Stimulated activated CD8-positive, alpha-beta memory T cell treated with anti-CD3 and anti-CD28 coated beads, Interleukin-7, amount 100 ng/mL, for 1 hour (primary cell): Measurements from ENCODE around the gene CEP128.

Source experiments
- DNase-seq, 2 donors: peaks; one replicate each; pipeline ENCODE4 v3.0.0-alpha.2; 2020; ENCODE audit warnings: low read depth in 2 of 2

Gene CEP128

DNA sequence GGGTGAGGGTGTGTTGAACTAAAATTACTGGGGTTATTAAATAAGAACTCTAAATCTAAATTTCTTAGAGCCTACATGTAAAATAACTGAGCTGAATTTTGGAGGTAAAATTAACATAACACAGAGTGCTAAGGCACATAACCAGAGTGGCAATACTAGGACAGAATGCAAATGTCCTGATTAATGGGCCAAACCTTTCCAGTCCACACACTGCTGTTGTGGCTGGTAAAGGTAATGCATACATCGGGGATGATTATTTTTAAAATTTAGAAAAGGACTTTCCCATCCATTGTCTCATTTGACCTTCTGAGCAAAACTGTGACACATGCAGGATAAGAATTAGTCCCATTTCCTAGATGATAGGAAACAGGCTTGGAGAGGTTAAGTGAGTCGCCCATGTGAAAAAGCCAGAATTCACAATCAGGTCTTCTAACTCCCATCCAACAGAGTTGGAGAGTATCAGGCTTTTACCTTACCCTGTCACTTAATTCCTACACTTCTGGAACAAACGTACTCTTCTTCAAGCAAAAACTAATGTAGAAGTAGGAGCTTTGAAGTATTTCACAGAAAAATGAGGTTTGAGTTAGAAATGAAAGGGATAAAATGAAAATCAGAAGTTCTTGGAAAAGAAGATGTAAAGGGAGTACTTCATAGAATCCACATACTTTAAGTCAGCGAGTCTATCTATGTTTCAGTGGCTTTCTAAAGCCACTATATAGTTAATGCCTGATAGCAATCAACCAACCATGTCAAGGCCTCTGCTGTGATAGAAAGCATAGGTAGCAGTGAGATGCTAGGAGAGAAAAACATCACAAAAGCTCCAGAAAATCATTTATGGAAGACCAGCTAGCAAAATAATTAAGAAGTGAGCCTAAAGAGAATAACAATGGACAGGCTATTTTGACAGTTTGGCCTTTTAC lies 395.3 kb downstream of the CEP128 start:
- DNase-seq = no peak

DNA sequence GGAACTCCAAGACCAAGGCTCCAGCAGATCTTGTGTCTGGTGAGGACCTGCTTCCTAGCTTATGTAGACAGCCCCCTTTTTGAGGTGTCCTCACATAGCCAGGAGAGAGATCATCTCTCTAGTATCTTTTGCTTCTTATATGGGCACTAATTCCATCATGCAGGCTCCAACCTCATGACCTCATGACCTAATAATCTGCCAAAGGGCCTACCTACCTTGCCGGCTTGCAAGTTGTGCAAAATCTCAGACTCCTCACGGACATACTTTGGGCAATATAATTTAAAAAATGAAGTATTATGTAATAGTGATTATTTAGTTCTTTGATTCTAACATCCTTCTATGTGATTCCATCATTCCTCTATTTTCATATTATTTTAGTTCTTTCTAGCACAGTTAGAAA lies 397.2 kb downstream of the CEP128 start:
- DNase-seq = no peak

DNA sequence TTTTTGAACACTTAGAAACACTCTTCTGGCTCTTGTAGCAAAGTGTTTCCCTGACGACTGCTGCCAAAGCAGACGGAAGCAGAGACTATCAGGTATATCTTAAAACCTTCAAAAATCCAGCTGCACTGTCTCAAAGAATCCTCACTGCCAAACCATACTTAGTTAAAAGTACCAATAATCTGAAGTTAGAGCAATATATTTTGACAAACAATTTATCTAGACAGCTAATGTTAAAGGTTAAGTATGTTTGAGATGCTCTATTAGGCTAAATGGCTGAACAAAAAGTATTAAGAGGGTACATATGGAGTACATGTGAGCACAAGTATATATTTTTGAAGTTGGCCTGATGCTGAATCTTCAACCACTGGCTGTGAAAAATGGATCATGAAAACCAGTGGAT lies 398.3 kb downstream of the CEP128 start:
- no peak for DNase-seq

DNA sequence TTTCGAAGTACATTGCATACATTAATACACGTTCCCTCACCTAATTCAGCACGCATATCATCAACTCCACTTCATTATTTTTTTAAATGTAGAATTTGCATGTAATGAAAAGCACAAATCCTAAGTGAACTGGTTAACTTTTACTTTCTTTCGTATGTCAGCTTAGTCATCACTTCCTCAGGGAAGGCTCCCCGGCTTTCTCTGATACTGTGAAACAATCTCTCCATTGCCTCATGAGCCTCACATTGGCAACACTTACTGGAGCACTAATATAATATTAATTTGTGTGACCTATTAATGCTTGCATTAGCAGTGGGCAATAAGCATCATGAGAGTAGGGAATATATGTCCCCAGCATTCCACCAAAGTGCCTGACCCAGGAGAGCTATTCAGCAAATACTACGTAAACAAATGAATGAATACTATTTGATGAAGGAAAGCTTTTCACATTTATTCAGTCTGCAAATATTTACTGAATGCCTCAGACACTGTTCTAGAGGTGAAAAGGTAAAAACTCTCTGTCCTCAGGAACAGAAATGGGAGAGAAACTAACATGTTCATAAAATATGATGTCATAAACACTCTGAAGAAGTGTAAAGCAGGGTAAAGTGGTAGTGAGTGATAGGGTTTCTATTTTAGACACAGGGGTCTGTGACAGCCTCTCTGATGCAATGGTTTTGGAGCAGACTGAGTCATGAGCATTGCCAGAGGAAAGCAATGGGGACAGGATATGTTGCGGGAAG lies 402.7 kb downstream of the CEP128 start:
- no peak for DNase-seq

GRCh38 chr14:80537626-80538025 lies 403.9 kb downstream of the CEP128 start:
- no peak for DNase-seq

- DNase-seq = no peak
Measured at GRCh38 chr14:80536456-80536855, 405.1 kb downstream of the CEP128 start.

- no peak for DNase-seq
Measured at GRCh38 chr14:80535171-80535570, 406.4 kb downstream of the CEP128 start.

- DNase-seq = no peak
Measured at GRCh38 chr14:80523518-80524117, 417.9 kb downstream of the CEP128 start.

DNA sequence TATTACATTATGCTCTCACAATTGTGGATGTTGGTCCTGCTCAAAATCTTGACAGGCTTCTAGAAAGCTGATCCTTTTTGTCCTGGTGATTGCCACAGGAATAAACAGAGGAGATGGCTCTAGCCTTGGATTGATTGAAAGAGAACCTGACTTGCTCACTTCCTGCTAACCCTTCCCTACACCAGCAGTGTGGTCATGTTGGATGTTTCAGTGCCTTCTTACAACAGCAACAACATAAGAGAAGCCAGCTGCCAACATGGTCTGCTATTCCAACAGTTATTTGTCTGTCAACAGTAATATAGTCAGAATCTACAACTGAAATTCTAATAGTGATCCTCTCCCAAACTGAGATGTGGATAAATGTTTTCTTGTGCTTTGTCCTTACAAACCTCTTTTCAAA lies 418.6 kb downstream of the CEP128 start:
- no peak for DNase-seq

GRCh38 chr14:80522411-80522810 lies 419.1 kb downstream of the CEP128 start:
- no peak for DNase-seq

GRCh38 chr14:80521456-80521855 lies 420.1 kb downstream of the CEP128 start:
- no peak for DNase-seq

DNA sequence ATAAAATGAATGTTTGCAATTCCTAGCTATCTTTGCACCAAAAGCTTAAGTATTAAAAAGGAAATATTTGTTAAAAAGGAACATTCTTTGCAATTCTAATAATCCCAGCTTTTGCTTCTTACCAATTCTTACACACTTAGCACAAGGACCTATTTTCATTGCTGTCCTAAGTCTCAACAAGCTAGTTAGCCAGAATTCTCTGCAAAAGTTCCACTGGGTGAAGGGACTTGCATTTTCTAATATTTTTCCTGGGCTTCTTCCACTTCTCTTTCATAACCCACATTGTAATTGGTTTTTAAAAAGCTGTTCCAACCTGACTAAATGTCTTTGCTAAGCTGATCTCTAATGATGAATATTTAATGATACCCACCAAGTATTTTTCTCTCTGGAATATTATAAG lies 422.5 kb downstream of the CEP128 start:
- no peak for DNase-seq

GRCh38 chr14:80518173-80518572 lies 423.4 kb downstream of the CEP128 start:
- no peak for DNase-seq

DNA sequence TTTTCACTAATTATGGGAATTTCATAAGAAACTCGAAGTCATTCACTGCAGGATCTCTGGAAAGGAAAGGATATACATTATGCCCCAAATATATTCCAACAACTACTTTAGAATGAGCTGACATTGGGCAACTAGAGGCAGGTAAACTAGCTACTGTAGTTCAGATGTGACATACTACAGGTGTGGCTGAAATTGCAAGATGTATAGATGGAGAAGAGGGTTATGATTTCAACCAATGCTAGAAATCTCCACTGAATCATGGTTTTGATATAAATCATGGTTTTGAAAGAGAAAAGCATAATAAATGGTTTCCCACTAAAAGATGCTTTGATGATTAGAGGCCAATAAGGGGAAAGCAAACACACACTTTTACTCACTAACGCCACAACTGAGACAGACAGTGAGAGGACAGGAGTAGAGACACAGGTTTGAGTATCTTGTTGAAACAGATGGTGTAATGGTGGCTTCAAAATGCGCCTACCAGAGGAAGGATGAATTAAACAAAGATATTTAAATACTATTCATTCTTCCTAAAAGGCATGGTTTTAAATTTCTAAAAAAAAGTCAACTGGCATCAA lies 434.2 kb downstream of the CEP128 start:
- DNase-seq = no peak

DNA sequence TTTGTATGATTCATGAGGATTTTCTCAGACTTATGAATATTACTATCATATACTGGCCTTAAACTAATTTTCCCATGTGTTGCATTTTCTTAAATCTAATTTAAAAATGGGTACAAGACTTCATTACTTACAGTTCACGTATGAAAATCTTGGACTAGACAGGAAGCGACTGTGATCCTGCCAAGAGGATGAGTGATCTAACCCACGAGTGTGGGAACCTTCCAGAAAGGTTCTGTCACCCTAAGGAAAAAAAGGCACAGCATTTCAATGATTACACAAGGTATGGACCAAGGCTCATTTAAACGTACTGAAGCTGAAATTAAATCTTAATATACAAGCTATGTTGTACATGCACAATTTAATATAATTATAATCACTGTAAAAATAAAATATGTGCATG lies 436.8 kb downstream of the CEP128 start:
- no peak for DNase-seq

GRCh38 chr14:80498533-80498932 lies 443.0 kb downstream of the CEP128 start:
- no peak for DNase-seq

GRCh38 chr14:80496090-80496489 lies 445.4 kb downstream of the CEP128 start:
- DNase-seq = no peak

- no peak for DNase-seq
Measured at GRCh38 chr14:80494769-80495168, 446.8 kb downstream of the CEP128 start.

DNA sequence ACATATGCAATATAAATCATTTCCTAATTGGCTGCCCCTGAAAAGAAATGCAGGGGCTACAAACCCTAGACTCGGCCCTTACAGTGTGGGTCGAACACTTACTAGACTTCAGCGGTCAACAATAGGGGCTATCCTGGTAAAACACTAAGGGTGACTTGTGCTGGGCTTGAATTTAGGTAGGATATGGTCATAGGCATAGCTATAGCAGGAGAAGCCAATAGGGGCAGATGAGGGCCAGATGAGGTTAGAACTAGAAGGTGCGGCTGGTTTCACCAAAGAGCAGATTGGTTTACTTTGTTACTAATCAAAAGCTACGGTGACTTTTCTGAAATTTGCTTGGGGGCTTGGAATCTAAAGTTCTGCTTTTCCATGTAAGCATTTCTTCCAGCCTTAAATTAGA lies 447.9 kb downstream of the CEP128 start:
- no peak for DNase-seq

- DNase-seq = no peak
Measured at GRCh38 chr14:80491650-80492049, 449.9 kb downstream of the CEP128 start.

- DNase-seq = no peak
Measured at GRCh38 chr14:80491131-80491530, 450.4 kb downstream of the CEP128 start.

- no peak for DNase-seq
Measured at GRCh38 chr14:80489513-80489912, 452.0 kb downstream of the CEP128 start.
